ENCODE results near the gene S100B.

DNA sequence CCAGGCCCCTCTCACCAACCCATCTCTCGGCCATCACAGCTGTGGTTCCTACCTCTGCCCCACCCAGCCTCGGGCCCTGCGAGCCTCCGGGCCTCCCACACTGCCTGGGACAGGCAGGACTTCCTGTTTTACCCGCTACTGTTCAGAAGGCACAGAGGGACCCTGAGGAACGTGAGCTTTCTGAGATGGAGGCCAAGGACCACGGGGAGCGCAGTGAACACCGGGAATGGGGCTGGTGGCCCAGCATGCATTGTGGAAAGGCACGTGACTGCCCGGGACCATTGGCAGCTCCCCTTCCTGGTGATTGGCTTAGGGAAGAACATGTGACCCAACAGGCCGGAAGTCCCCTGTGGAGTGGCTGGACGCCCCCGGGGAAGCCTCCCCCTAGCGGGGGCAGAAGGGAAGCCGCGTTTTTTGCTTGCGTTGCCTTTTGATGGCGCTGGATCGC lies 7.0 kb downstream of the S100B start:
- TF ChIP-seq POLR2A (IDR thresholded peaks at IDR 0.05) = no peak
- TF ChIP-seq, protein P1, sequence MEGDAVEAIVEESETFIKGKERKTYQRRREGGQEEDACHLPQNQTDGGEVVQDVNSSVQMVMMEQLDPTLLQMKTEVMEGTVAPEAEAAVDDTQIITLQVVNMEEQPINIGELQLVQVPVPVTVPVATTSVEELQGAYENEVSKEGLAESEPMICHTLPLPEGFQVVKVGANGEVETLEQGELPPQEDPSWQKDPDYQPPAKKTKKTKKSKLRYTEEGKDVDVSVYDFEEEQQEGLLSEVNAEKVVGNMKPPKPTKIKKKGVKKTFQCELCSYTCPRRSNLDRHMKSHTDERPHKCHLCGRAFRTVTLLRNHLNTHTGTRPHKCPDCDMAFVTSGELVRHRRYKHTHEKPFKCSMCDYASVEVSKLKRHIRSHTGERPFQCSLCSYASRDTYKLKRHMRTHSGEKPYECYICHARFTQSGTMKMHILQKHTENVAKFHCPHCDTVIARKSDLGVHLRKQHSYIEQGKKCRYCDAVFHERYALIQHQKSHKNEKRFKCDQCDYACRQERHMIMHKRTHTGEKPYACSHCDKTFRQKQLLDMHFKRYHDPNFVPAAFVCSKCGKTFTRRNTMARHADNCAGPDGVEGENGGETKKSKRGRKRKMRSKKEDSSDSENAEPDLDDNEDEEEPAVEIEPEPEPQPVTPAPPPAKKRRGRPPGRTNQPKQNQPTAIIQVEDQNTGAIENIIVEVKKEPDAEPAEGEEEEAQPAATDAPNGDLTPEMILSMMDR (IDR thresholded peaks at IDR 0.05 in 4 of 5, conservative IDR thresholded peaks at IDR 0.05 in 1 of 5) = no peak

Data from gastrocnemius medialis (tissue), 4 donors.